ENCODE results near the gene ZP1. TPM values are rescaled to one million over a fixed set of nuclear protein-coding genes. Genes with fewer than 3 reads are reported as not detected.

Gene ZP1
- total RNA-seq (2022; extraction: Qiagen RNA extraction): 0.14 to 0.46 TPM (median 0.28 TPM) in 5 replicates

GRCh38 chr11:60866911-60867870 lies at the start of gene ZP1:
TSS of gene ZP1 (plus strand) at chr11:60867542. CDS start at chr11:60867562, 20 bp downstream.

GRCh38 chr11:60841797-60842667 lies 25.3 kb upstream of the ZP1 start, which contains the start of gene CCDC86:
TSS of gene CCDC86 (plus strand) at chr11:60842113. CDS start at chr11:60842125, 12 bp downstream.

GRCh38 chr11:60855726-60856633 lies 11.4 kb upstream of the ZP1 start, which contains the start of gene PTGDR2:
TSS of gene PTGDR2 (minus strand) at chr11:60855950. CDS start at chr11:60853722, 2,228 bp downstream.

GRCh38 chr11:60906132-60906972 lies 39.0 kb downstream of the ZP1 start, which contains the start of gene PRPF19:
TSS of gene PRPF19 (minus strand) at chr11:60906585. CDS start at chr11:60906382, 203 bp downstream.

GRCh38 chr11:60913793-60914632 lies 46.7 kb downstream of the ZP1 start, which contains the start of gene TMEM109:
TSS of gene TMEM109 (plus strand) at chr11:60914158. CDS start at chr11:60919694, 5,536 bp downstream.

GRCh38 chr11:60924110-60924905 lies 57.0 kb downstream of the ZP1 start, which contains the start of gene TMEM132A:
TSS of gene TMEM132A (plus strand) at chr11:60924460. CDS start at chr11:60924634, 174 bp downstream.

Other genes with a start within 250 kb of the ZP1 start
- not detected in 5 replicates for gene MS4A8, start 167.9 kb upstream of the ZP1 start, total RNA-seq (2022; extraction: Qiagen RNA extraction)
- not detected in 5 replicates for gene MS4A18, start 142.8 kb upstream of the ZP1 start, total RNA-seq (2022; extraction: Qiagen RNA extraction)
- gene MS4A15, start 110.7 kb upstream of the ZP1 start, total RNA-seq (2022; extraction: Qiagen RNA extraction): 0.07 TPM in 1 of 5 replicates, not detected in the others
- not detected in 5 replicates for gene MS4A10, start 82.2 kb upstream of the ZP1 start, total RNA-seq (2022; extraction: Qiagen RNA extraction)
- 89.0 to 107 TPM (median 95.4 TPM) in 5 replicates for gene CCDC86, start 25.4 kb upstream of the ZP1 start, total RNA-seq (2022; extraction: Qiagen RNA extraction)
- 0.03 to 0.12 TPM (median 0.05 TPM) in 4 of 5 replicates, not detected in the other for gene PTGDR2, start 11.6 kb upstream of the ZP1 start, total RNA-seq (2022; extraction: Qiagen RNA extraction)
- gene PRPF19, start 39.0 kb downstream of the ZP1 start, total RNA-seq (2022; extraction: Qiagen RNA extraction): 168 to 186 TPM (median 176 TPM) in 5 replicates
- gene TMEM109, start 46.6 kb downstream of the ZP1 start, total RNA-seq (2022; extraction: Qiagen RNA extraction): 107 to 134 TPM (median 124 TPM) in 5 replicates
- gene TMEM132A, start 56.9 kb downstream of the ZP1 start, total RNA-seq (2022; extraction: Qiagen RNA extraction): 92.5 to 131 TPM (median 123 TPM) in 5 replicates
- not detected in 5 replicates for gene SLC15A3, start 84.6 kb downstream of the ZP1 start, total RNA-seq (2022; extraction: Qiagen RNA extraction)
- gene CD6, start 104.1 kb downstream of the ZP1 start, total RNA-seq (2022; extraction: Qiagen RNA extraction): 0.08 to 0.22 TPM (median 0.21 TPM) in 5 replicates
- not detected in 5 replicates for gene CD5, start 234.9 kb downstream of the ZP1 start, total RNA-seq (2022; extraction: Qiagen RNA extraction)

Measured in A549 treated with Hydrocortisone at 1 μM for 4 hours (cell line).